ENCODE results near the gene CYP2S1. TPM values are rescaled to one million over a fixed set of nuclear protein-coding genes. Genes with fewer than 3 reads are reported as not detected.

CYP2S1 gene
- total RNA-seq, 2 donors from 2014 or later, result 8.6 to 26.7 TPM

GRCh38 chr19:41249707-41250423 is 56.8 kb downstream of the CYP2S1 start:
- Histone ChIP-seq H3K27me3 (ENCODE audit: control insufficient read depth, insufficient read depth, low read length, poor library complexity, severe bottlenecking) (no peaks in the 10 kb centered on the region), H3K9ac (ENCODE audit: extremely low read depth, low read length, poor library complexity, severe bottlenecking) (no peak overlapping the region), H3K4me3 (ENCODE audit: low read length) (no peak overlapping the region), H3K27ac (ENCODE audit: low read depth, low read length) (no peak overlapping the region), H3K9me3 (ENCODE audit: control insufficient read depth, low read length) (no peaks in the 10 kb centered on the region), H3K36me3 (ENCODE audit: control insufficient read depth, insufficient read depth, low read length) (no peaks in the 10 kb centered on the region), H3K4me1 (ENCODE audit: control insufficient read depth, insufficient read depth, low read length) (no peaks in the 10 kb centered on the region)
- no peak overlapping the region for H3K4me3 Mint-ChIP-seq
- 92 to 93% methylated on average over 6 to 9 of the region's 9 CpGs for WGBS, 2 experiments (ENCODE audit: insufficient coverage in 1 of 2, insufficient read length in 1 of 2)
- H3K9me3 Mint-ChIP-seq, result no peaks in the 10 kb centered on the region
- DNase-seq, result peak; percentile 81
- H3K4me1 Mint-ChIP-seq, result no peaks in the 10 kb centered on the region
- TF ChIP-seq CTCF (conservative IDR thresholded peaks at IDR 0.05), result no peak
- H3K27me3 Mint-ChIP-seq (ENCODE audit: insufficient read depth), result no peaks in the 10 kb centered on the region
- peaks cover 29% of the 10 kb centered on the region for H3K36me3 Mint-ChIP-seq (ENCODE audit: low read depth)
- no peak overlapping the region for H3K27ac Mint-ChIP-seq

DNA sequence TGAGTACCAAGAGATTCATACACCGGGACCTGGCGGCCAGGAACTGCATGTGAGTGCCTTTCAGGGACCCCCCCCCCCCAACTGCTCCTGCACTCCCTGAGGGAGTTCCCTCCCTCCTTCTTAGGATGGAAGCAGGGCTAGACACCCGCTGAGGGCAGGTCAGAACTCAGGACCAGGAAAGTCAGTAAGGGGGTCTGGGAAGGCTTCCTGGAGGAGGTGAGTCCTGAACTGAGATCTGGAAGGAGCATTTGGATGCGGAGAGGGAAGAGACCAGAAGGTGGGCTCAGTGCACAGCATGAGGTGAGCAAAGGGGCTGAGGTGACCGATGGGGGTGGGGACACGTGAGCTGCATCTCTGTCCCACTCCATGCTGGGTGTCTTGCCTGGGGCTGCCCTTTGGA is 60.6 kb downstream of the CYP2S1 start:
- H3K9me3 Mint-ChIP-seq, result no peaks in the 10 kb centered on the region
- H3K27me3 Mint-ChIP-seq (ENCODE audit: insufficient read depth), result no peaks in the 10 kb centered on the region
- Histone ChIP-seq H3K4me3 (ENCODE audit: low read length) (no peak overlapping the region), H3K9ac (ENCODE audit: extremely low read depth, low read length, poor library complexity, severe bottlenecking) (no peak overlapping the region), H3K36me3 (ENCODE audit: control insufficient read depth, insufficient read depth, low read length) (peaks cover 4% of the 10 kb centered on the region), H3K4me1 (ENCODE audit: control insufficient read depth, insufficient read depth, low read length) (no peaks in the 10 kb centered on the region), H3K27me3 (ENCODE audit: control insufficient read depth, insufficient read depth, low read length, poor library complexity, severe bottlenecking) (no peaks in the 10 kb centered on the region), H3K9me3 (ENCODE audit: control insufficient read depth, low read length) (no peaks in the 10 kb centered on the region), H3K27ac (ENCODE audit: low read depth, low read length) (no peak overlapping the region)
- no peak for DNase-seq
- H3K27ac Mint-ChIP-seq, result no peak overlapping the region
- H3K36me3 Mint-ChIP-seq (ENCODE audit: low read depth), result peaks cover 13% of the 10 kb centered on the region
- H3K4me1 Mint-ChIP-seq, result no peaks in the 10 kb centered on the region
- TF ChIP-seq CTCF (conservative IDR thresholded peaks at IDR 0.05), result no peak
- H3K4me3 Mint-ChIP-seq, result no peak overlapping the region
- 80 to 96% methylated on average over 2 to 6 of the region's 6 CpGs for WGBS, 2 experiments (ENCODE audit: insufficient coverage in 1 of 2, insufficient read length in 1 of 2)

- H3K9me3 ChIP-seq (ENCODE audit: control insufficient read depth, low read length), result no peaks in the 10 kb centered on the region
- TF ChIP-seq CTCF (conservative IDR thresholded peaks at IDR 0.05), result no peak
- H3K27ac ChIP-seq (ENCODE audit: low read depth, low read length), result no peak overlapping the region
- no peaks in the 10 kb centered on the region for H3K4me1 ChIP-seq (ENCODE audit: control insufficient read depth, insufficient read depth, low read length)
- no peaks in the 10 kb centered on the region for H3K9me3 Mint-ChIP-seq
- no peak for DNase-seq
- no peak overlapping the region for H3K4me3 ChIP-seq (ENCODE audit: low read length)
- H3K27me3 ChIP-seq (ENCODE audit: control insufficient read depth, insufficient read depth, low read length, poor library complexity, severe bottlenecking), result no peaks in the 10 kb centered on the region
- peaks cover 3% of the 10 kb centered on the region for H3K4me1 Mint-ChIP-seq
- H3K27ac Mint-ChIP-seq, result no peak overlapping the region
- peaks cover 16% of the 10 kb centered on the region for H3K36me3 Mint-ChIP-seq (ENCODE audit: low read depth)
- no peak overlapping the region for H3K9ac ChIP-seq (ENCODE audit: extremely low read depth, low read length, poor library complexity, severe bottlenecking)
- H3K36me3 ChIP-seq (ENCODE audit: control insufficient read depth, insufficient read depth, low read length), result peaks cover 4% of the 10 kb centered on the region
- H3K27me3 Mint-ChIP-seq (ENCODE audit: insufficient read depth), result no peaks in the 10 kb centered on the region
- no peak overlapping the region for H3K4me3 Mint-ChIP-seq
Measured at GRCh38 chr19:41255171-41255570, 62.2 kb downstream of the CYP2S1 start.

Other genes starting within 250 kb of the CYP2S1 start
- gene CYP2B6, start 201.9 kb upstream of the CYP2S1 start, total RNA-seq, result under 1 TPM in 1 of 2 donors, not detected in 1; 0.75 TPM
- gene CYP2A13, start 104.8 kb upstream of the CYP2S1 start, total RNA-seq, result not detected
- gene CYP2F1, start 78.8 kb upstream of the CYP2S1 start, total RNA-seq, result not detected
- gene AXL, start 26.0 kb downstream of the CYP2S1 start, total RNA-seq, result 10 to 100 TPM; 10.9 to 14.1 TPM
- gene HNRNPUL1, start 71.2 kb downstream of the CYP2S1 start, total RNA-seq, result 100 to 1,000 TPM; 211 to 225 TPM
- 10 to 100 TPM; 38.4 to 44.6 TPM for gene CCDC97, start 117.0 kb downstream of the CYP2S1 start, total RNA-seq
- 10 to 100 TPM; 56.3 to 60.1 TPM for gene TGFB1, start 160.7 kb downstream of the CYP2S1 start, total RNA-seq
- 1 to 10 TPM; 4.5 to 6.2 TPM for gene B9D2, start 170.9 kb downstream of the CYP2S1 start, total RNA-seq
- gene TMEM91, start 183.3 kb downstream of the CYP2S1 start, total RNA-seq, result 10 to 100 TPM in 1 of 2 donors, 1 to 10 TPM in 1; 5.7 to 16.5 TPM
- gene EXOSC5, start 204.1 kb downstream of the CYP2S1 start, total RNA-seq, result 10 to 100 TPM; 15.7 to 23.6 TPM
- 10 to 100 TPM; 18.0 to 21.6 TPM for gene BCKDHA, start 204.6 kb downstream of the CYP2S1 start, total RNA-seq
- 1 to 10 TPM; 3.9 to 4.7 TPM for gene B3GNT8, start 234.2 kb downstream of the CYP2S1 start, total RNA-seq
- gene DMAC2, start 246.7 kb downstream of the CYP2S1 start, total RNA-seq, result 10 to 100 TPM; 52.9 to 71.5 TPM
- gene ERICH4, start 249.9 kb downstream of the CYP2S1 start, total RNA-seq, result not detected

Data from endodermal cell (in vitro differentiated cells).